Activated CD8-positive, alpha-beta memory T cell treated with anti-CD3 and anti-CD28 coated beads, Interleukin-2, amount 50 U/mL, for 4 hours (primary cell): ENCODE results near the gene CEP170B.
A peak's percentile ranks its signal among the peaks of the same experiment; 100 is the strongest.
"Not testable (repeated sequence)": the region's sequence is repeated elsewhere in the genome, so short reads cannot be mapped to it uniquely, and the experiment has no call there.

Experiments used
- DNase-seq: peaks from one replicate; pipeline ENCODE4 v3.0.0-alpha.2; 2020

CEP170B gene

GRCh38 chr14:104892531-104893434 is 27.7 kb downstream of the CEP170B start:
- DNase-seq: no peak

- no peak for DNase-seq
Observed at GRCh38 chr14:104893435-104894207, 28.6 kb downstream of the CEP170B start.

- DNase-seq: no peak
Observed at GRCh38 chr14:104894331-104895206, 29.5 kb downstream of the CEP170B start.

- no peak for DNase-seq
Observed at GRCh38 chr14:104895207-104895785, 30.2 kb downstream of the CEP170B start.

- DNase-seq: no peak
Observed at GRCh38 chr14:104895786-104896661, 31.0 kb downstream of the CEP170B start.

- peak; percentile 14 for DNase-seq
Observed at GRCh38 chr14:104897330-104898194, 32.5 kb downstream of the CEP170B start.

GRCh38 chr14:104898195-104898558 is 33.1 kb downstream of the CEP170B start:
- DNase-seq: no peak

- no peak for DNase-seq
Observed at GRCh38 chr14:104898870-104899510, 33.9 kb downstream of the CEP170B start.

- DNase-seq: no peak
Observed at GRCh38 chr14:104899781-104900180, 34.7 kb downstream of the CEP170B start.

GRCh38 chr14:104900639-104901512 is 35.8 kb downstream of the CEP170B start:
- DNase-seq: no peak

- DNase-seq: no peak
Observed at GRCh38 chr14:104903990-104904389, 38.9 kb downstream of the CEP170B start.

GRCh38 chr14:104904650-104905578 is 39.8 kb downstream of the CEP170B start:
- not testable (repeated sequence) for DNase-seq

GRCh38 chr14:104905579-104905933 is 40.5 kb downstream of the CEP170B start:
- not testable (repeated sequence) for DNase-seq

GRCh38 chr14:104908303-104908702 is 43.2 kb downstream of the CEP170B start:
- no peak for DNase-seq

- no peak for DNase-seq
Observed at GRCh38 chr14:104912053-104912452, 47.0 kb downstream of the CEP170B start.

GRCh38 chr14:104913435-104913834 is 48.4 kb downstream of the CEP170B start:
- no peak for DNase-seq

GRCh38 chr14:104917116-104917515 is 52.0 kb downstream of the CEP170B start:
- DNase-seq: no peak

- no peak for DNase-seq
Observed at GRCh38 chr14:104917993-104918392, 52.9 kb downstream of the CEP170B start.
